Type B pancreatic cell (in vitro differentiated cells): Measurements from ENCODE around the gene FRMD7. TPM values are rescaled to one million over a fixed set of nuclear protein-coding genes. Genes with fewer than 3 reads are reported as not detected.

ENCODE experiments used
- DNase-seq: peaks from one replicate; pipeline ENCODE4 v3.0.0; 2021; ENCODE audit warnings: mixed read lengths; ENCODE audit not compliant: unreplicated experiment; ENCODE audit errors: extremely low spot score
- H3K27ac Mint-ChIP-seq: 2 replicates; pipeline ENCODE4 v1.8.0; 2021; ENCODE audit warnings: mild to moderate bottlenecking, mixed read lengths
- H3K27me3 Mint-ChIP-seq: 2 replicates; pipeline ENCODE4 v1.8.0; 2021; ENCODE audit warnings: mixed read lengths
- H3K36me3 Mint-ChIP-seq: 2 replicates; pipeline ENCODE4 v1.8.0; 2021; ENCODE audit warnings: mixed read lengths
- H3K4me1 Mint-ChIP-seq: one replicate; pipeline ENCODE4 v1.8.0; 2021; ENCODE audit warnings: mixed read lengths; ENCODE audit not compliant: unreplicated experiment
- H3K4me3 Mint-ChIP-seq: 2 replicates; pipeline ENCODE4 v1.8.0; 2021; ENCODE audit warnings: mild to moderate bottlenecking, mixed read lengths
- H3K9me3 Mint-ChIP-seq: 2 replicates; pipeline ENCODE4 v1.8.0; 2021; ENCODE audit warnings: mixed read lengths
- CTCF ChIP-seq: fragments of 200-600 bp; sonication (generic); conservative IDR thresholded peaks from 2 replicates; pipeline ENCODE4 v1.5.0; 2021; ENCODE audit warnings: antibody characterized with exemption, mild to moderate bottlenecking
- long read RNA-seq: library from polyadenylated mRNA; unstranded; transcript quantifications from one replicate; pipeline ENCODE4 v2.0.0, GENCODE V29; 2020
- total RNA-seq: library from RNA; stranded (reverse); gene quantifications from 2 replicates; pipeline ENCODE4 v1.2.1, GENCODE V29; 2021; ENCODE audit warnings: low replicate concordance

Gene FRMD7
- total RNA-seq = 0.14 TPM in 1 of 2 replicates, not detected in the other
- long read RNA-seq = 0 reads

DNA sequence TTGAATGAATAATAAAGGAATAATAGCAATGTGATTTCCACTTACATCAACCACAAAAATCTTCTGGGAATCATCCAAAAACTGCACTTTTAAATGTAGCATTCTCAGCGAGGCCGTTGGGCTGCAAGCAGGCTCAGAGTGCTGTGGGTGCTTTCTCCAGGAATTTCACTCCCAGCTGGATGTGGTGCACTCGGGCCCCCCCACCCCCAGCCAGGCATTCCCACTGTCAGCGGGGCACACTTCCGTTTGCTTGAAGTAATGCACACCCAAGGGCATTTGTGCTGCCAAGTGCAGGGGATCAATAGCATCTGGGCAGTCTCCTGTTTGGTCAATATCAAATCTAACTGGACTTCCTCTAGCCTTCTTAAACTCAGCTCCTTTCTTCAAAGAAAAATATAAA lies at the start of gene FRMD7:
FRMD7 (minus strand) TSS at position 278 of the 400 bp plus-strand sequence; CDS start at position 102, 176 bp downstream.
- no peak for TF ChIP-seq CTCF
- peaks cover 4% of the 10 kb centered on the region for H3K4me1 Mint-ChIP-seq
- H3K9me3 Mint-ChIP-seq = peaks cover 11% of the 10 kb centered on the region
- no peak for DNase-seq
- H3K27me3 Mint-ChIP-seq = peaks cover 3% of the 10 kb centered on the region
- no peaks in the 10 kb centered on the region for H3K36me3 Mint-ChIP-seq
- H3K4me3 Mint-ChIP-seq = no peak within 1 kb of the TSS
- no peak within 1 kb of the TSS for H3K27ac Mint-ChIP-seq

GRCh38 chrX:132173647-132174046 lies 45.8 kb upstream of the FRMD7 start:
- peaks cover 6% of the 10 kb centered on the region for H3K4me1 Mint-ChIP-seq
- no peaks in the 10 kb centered on the region for H3K27me3 Mint-ChIP-seq
- no peak overlapping the region for H3K4me3 Mint-ChIP-seq
- no peak for TF ChIP-seq CTCF
- H3K36me3 Mint-ChIP-seq = no peaks in the 10 kb centered on the region
- H3K9me3 Mint-ChIP-seq = no peaks in the 10 kb centered on the region
- DNase-seq = no peak
- H3K27ac Mint-ChIP-seq = no peak overlapping the region

GRCh38 chrX:132171881-132172280 lies 44.1 kb upstream of the FRMD7 start:
- Mint-ChIP-seq H3K27ac (no peak overlapping the region), H3K9me3 (no peaks in the 10 kb centered on the region), H3K4me1 (peaks cover 6% of the 10 kb centered on the region), H3K36me3 (no peaks in the 10 kb centered on the region), H3K27me3 (no peaks in the 10 kb centered on the region), H3K4me3 (no peak overlapping the region)
- DNase-seq = no peak
- no peak for TF ChIP-seq CTCF

DNA sequence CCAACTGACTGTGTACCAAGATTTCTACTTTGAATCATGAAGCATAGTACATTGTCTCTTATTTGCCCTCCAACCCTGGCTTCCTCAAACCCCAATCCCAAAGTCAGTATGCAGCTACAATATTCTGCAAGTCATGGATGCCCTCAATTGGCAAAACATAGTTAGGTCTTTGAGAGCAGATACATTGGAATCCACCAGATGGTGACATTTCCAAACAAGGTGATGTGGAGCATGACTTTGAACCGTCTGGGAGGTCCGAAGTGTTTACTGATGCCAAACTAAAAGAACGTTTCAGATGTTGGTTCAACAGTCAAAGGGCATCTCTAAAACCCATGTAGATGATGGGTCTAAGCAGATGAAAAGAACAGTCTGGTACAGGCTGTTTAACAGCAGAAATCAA lies 43.7 kb upstream of the FRMD7 start:
- Mint-ChIP-seq H3K9me3 (no peaks in the 10 kb centered on the region), H3K36me3 (no peaks in the 10 kb centered on the region), H3K27ac (no peak overlapping the region), H3K27me3 (no peaks in the 10 kb centered on the region), H3K4me1 (peaks cover 6% of the 10 kb centered on the region), H3K4me3 (no peak overlapping the region)
- TF ChIP-seq CTCF = no peak
- DNase-seq = no peak

GRCh38 chrX:132169554-132169953 lies 41.7 kb upstream of the FRMD7 start:
- Mint-ChIP-seq H3K27me3 (no peaks in the 10 kb centered on the region), H3K4me1 (peaks cover 6% of the 10 kb centered on the region), H3K27ac (no peak overlapping the region), H3K36me3 (peaks cover 5% of the 10 kb centered on the region), H3K9me3 (peaks cover 4% of the 10 kb centered on the region), H3K4me3 (no peak overlapping the region)
- no peak for TF ChIP-seq CTCF
- no peak for DNase-seq

GRCh38 chrX:132165651-132166050 lies 37.8 kb upstream of the FRMD7 start:
- no peak for DNase-seq
- TF ChIP-seq CTCF = no peak
- Mint-ChIP-seq H3K4me1 (no peaks in the 10 kb centered on the region), H3K27me3 (no peaks in the 10 kb centered on the region), H3K9me3 (peaks cover 13% of the 10 kb centered on the region), H3K36me3 (peaks cover 10% of the 10 kb centered on the region), H3K27ac (no peak overlapping the region), H3K4me3 (no peak overlapping the region)
